GM19467 (cell line): ENCODE results near the gene KCNJ1.
A peak's percentile ranks its signal among the peaks of the same experiment; 100 is the strongest.

ENCODE experiments used
- ATAC-seq: cut with Tn5 transposase; IDR thresholded peaks from one replicate; pipeline ENCODE4 v1.9.1; 2021; ENCODE audit warnings: mild to moderate bottlenecking, moderate library complexity; ENCODE audit not compliant: unreplicated experiment

The KCNJ1 gene

DNA sequence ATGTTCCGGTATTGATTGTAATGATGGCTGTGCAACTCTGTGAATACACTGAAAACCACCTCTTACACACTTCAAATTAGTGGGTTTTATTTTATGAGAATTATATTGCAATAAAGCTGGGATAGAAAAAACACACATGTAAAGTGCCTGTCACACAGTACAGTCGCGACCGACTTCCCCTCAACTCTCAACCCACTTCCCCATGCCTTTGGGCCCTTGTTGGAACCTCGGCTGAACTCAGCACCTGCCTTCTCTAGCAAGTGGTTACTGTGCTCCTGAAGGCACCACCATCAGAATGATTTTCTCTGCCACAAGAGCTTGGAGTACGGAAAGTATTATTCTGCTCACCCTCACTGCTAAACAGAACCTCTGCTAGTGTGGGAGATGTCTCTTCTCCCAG lies 13.5 kb downstream of the KCNJ1 start:
- no peak for ATAC-seq

DNA sequence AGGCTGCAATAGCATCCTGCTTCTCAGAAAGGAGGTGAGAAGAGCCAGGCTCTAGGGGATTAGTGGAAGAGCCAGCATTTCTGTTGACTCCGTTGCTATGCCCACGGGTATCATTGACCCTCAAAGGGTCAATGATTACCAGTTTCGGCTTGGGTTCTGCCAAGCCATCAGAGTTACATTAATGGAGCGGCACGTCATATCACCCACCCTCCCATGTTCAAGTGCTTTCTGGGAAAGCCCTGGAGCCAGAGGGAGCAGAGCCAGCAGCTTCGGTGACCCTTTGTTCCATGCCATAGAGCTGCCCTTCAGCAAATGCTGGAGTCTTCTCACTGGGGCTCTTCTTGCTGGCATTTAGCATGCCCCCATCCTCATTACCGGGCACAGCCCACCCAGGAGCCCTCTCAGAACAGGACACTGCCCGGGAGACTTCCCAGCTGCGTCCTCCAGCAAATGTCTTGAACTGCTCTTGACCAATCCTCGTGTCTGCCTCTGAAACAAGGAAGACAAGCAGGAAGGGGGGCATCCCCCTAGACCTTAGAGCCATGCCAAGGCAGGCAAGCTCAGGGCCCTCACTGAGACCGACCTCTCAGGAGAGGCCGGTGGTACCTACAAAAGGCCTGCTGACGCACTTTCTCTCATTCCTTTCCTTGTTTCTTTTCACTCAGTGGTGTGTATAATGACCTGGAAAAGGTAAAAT lies 14.6 kb downstream of the KCNJ1 start:
- ATAC-seq, result no peak

DNA sequence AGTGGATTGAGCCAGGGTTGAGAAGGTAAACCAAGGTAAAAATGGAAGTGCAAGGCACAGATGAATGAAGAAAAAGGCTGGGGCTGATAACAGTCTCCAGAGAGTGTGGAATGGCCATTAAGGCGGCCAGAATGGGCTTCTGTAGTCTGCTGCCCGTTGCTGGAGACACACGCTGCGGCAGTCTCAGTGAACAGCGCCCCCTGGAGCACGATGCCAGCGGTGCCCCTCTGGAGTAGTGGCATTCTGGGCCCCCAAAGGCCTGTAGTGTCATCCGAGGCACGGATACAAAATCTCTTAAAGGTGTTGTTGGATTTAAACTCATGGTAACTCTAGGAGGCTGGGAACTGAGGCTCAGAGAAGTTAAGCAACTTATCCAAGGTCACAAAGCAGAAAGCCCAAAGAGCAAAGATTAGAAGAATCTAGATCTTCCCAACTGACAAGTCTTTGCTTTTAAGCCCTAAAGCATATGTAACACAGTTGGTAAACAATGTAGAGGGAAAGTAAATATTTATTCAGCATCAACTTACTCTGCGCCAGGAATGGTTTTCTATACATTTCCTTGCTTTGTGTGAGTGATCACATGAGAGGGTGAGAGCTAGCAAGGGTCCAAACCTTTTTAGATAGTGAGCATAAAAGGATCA lies 18.2 kb downstream of the KCNJ1 start:
- ATAC-seq, result peak; percentile 76

DNA sequence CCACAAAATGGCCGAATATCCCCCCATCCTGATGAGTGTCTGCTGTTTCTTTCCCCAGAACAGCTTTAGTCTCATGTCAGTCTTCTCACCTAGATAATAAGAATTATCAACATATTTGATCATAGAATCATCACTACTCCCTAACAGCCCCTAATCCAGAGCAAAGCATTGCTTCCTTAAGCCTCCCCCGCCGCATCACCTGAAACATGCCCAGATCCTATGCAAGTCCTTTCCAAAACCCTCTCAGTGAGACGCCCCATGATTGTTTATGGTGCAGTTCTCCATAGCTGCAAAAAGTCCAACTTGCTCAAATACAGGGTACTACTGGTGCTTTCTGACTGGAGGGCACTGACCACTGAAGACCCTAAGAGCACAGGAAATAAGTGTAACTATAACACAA lies 20.1 kb downstream of the KCNJ1 start:
- ATAC-seq, result no peak

DNA sequence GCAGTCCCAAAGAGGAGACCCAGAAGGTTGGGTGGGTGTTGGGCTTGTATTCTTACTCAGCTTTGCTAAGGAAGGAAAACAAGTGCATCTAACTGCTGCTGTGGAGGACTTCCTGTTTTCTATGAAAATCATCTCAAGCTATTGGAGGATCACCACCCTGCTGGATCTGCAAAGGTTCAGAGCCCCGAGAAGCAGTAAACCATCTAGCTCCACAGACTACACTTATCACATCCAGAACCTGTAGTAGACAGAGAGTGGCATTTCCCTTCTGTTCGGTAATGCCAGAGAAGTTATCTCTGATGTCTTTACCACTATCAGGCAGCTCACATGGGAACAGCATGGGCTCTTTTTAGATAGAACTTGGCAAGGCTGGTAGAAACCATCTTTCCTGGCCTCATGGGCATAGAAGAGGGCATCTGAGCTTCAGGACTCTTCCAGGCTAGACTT lies 21.7 kb downstream of the KCNJ1 start:
- ATAC-seq, result no peak

DNA sequence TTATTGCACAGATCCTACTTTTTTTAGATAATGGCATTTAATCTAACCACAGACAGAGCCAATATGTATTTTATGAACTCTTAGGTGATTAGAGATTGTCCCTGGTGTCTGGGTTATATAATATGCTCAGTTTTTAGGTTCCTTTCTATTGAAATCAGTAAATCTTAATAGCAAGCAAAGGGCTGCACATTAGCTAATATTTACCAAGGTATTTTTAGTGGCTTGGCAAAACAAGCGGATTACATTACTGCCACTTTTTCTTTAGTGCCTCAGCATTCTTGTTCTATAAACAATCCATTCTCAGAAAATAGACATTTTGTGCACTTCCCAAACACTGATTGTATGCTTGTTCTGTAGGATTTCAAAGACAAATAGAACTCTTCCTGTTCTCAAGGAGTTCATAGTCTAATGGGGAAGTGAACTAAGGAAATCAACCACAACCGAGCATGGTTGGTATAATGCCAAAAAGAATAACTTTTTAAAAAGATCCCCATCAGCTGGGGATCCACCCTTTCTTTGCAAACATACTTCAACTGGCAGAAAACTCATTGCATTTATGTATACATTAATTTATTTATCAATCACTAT lies 23.8 kb downstream of the KCNJ1 start:
- ATAC-seq, result no peak

DNA sequence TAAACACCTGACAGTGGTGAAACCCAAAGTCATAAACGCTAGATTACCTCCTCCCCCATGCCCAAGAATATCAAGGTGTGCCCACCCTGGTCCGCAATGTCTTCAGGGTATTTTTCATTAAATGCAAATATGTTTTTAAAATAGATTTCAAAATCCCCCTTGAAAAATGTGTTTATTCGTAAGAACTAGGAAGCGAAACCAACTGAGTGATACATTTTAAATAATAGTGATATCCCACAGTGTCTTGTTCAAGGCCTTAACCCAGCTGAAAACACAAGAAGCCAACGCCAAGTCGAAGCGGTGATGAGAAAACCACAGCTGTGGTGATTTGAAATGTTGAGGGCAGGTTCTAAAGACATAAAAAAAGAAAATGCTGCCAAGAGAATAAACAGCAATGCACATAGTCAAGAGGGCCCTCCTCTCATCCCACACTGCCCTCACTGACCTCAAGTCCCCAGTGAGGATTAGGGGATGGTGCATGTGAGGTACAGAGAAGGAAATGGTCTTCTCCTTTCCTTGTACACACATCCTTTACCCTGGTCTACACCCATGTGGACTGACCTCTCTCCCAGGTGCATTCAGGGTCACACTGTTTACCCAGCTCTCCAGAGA lies 25.5 kb downstream of the KCNJ1 start:
- ATAC-seq, result peak; percentile 54

DNA sequence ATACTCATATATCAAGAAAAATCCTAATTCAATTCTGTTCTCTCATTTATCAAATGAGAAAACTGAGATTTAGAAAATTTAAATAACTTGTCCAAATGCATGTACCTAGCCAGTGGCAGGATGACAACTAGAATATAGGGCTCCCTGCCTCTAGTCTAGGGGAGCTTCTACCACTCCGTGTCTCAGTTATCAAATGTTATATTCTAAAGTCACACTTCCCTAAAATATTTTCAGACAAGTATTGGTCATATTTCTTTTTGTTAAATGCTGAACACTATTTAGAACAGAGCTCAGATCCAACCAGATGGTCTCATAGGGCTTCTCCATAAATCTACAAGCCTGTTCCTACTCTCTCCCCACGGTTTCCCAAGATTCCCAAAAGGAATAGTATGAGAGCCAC lies 26.3 kb downstream of the KCNJ1 start:
- ATAC-seq, result no peak

DNA sequence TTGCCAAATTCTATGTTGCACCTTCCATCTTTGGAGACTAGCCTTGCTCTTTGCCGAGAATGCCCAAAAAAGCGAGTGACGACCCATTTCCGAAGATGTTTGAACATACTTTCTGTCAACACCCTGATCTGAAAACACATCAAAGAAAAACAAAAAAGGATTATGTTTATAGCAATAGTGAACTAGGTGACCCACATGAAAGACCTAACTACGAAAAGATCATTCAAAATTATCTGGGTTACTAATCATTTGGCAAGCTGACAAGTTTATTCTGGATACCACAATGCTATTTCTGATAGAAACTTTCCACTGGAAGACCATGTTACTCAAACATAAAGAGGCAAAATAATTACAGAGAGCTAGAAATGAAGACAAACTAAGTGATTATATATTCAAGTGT lies 27.0 kb downstream of the KCNJ1 start:
- no peak for ATAC-seq

DNA sequence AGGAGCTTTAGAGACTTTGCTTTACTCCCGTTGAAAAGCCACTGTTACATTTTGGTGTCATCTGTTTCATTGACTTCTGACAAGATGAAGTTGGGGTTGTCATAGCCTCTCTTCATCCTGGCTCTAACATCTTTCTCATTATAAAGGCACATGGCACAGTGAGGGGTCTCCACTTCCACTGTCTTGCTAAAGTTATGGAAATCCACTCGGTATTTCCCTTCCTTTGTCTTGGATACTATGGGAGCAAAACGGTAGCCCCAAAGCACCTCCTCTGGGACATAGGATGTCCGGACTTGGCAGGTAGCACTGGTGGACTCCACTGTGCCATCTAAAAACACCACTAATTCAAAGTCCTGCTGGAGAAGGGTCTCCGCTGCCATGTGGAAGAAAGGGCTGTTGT lies 28.0 kb downstream of the KCNJ1 start:
- no peak for ATAC-seq

DNA sequence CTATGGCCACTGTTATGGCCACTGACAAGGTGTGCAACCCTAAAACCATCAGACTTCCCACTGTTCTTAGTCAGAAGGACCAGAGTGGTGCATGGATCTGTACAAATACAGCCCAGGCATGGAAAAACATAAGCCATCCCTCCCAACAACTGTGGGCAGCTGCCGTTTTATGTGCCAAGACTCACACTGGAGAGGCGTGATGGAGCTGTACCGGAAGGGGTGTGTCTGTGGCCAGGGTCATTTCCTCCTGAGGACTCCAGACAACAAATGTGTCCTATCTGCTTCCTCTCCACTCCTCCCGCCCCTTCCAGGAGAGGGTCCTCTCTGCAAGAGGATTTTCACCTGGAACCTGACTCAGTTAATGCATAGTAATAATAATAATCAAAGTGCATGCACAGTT lies 29.5 kb downstream of the KCNJ1 start:
- ATAC-seq, result no peak

DNA sequence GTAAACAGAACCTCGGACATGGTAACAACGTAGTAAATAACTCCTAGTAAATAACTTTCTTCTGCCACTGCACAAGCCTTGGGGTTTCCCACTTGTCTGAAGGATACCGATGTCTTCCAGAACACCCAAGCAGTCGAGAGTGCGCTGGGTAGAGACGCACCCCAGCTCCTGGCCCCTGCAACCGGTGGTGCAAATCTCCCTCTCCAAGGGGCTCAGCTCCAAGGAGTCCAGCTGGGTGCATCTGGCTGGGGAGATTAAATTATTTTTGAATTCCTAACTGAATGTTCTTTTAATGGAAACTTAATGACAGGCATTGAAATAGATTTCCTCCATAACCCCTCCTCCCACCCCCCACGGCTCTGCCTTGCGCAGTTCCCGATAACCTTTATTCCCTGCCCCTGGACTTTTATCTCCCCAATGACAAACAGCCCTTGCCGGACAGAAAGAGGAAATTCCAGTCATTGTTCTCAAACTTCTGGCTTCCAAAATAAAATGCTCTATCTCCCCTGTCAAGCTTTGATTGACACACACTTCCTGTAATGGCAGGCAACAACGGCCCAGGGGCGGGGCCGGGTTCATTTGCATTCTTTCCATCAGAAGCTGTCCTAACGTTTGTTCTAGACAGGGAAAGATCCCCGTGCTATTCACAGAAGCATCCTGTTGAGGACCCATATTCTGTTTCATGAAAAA lies 31.2 kb downstream of the KCNJ1 start:
- no peak for ATAC-seq

DNA sequence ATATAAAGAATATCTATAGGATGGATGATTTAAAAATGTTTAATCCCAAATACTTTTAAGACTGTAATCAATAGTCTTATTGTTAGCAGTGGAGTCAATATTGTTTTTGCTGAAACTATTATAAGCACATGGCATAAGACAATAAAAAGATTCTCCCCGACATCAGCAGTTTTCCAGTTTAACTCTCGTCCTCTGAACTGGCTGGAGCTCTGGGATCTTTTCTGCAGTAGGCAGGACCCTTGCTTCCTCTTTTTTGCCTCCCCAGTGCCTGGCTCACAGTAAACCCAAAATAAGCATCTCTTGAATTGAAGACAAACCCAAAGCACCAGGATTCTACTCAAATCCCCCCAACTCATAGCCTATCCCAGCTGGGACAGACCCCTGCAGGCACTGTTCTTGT lies 32.9 kb downstream of the KCNJ1 start:
- no peak for ATAC-seq

DNA sequence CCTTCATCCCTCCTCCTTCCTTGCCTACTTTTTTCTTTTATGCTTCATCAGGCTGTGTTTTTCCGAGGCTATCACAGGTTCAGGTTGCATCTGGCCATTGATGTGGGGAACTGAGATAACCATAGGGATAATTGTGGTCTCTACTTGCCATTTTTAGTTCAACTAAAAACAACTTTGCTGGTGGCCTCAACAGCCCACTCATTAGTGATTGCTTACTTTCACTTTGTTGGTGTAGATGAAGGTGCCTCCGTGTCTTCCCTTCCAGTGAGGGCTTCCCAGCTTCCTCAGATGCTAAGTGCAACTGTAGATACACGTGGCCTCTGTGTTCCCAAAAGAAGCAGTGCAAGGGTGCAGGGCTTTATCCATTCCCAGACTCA lies 35.0 kb downstream of the KCNJ1 start:
- ATAC-seq, result no peak

DNA sequence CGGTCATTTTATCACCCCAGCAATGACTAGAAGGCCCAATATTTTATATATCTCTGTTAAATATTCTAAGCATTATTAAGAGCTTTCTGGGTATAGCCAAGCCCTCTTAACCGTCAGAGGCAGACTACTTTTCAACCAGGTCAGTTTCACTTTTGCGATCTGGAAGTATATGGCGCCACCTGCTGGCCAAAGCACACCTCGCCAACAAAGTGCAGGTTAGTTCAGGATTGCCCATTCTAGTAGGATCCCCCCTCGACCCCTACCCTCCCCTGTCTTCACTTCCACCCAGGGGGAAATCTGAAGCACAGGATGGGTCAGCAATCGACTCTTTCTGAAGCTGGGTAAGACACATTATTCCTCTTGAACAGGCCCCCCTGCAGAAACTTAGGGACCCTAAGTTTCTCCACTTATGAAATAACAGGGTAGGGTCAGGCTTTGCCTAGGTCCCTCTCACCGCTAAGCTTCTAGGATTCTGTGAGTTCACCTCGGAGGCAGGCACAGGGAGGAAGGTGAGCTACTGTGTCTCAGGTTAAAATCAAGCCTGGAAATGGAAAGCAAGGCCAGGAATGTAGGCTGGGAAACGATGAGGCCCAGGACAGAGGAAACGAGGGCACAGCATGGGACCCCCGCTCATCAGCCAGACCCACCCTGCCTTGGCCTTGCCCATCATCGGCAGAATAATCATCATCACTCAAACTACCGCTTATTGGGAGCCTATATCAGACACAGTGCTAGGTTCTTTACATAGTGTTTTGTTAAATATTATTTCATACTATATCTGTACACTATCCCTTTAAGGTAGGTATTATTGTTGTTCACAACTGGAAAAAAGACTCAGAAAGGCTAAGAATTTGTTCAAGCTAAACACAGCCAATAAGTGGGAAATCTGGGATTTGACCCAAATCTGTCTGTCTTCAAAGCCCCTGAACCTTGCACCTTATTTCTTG lies 35.6 kb downstream of the KCNJ1 start:
- peak; percentile 61 for ATAC-seq

DNA sequence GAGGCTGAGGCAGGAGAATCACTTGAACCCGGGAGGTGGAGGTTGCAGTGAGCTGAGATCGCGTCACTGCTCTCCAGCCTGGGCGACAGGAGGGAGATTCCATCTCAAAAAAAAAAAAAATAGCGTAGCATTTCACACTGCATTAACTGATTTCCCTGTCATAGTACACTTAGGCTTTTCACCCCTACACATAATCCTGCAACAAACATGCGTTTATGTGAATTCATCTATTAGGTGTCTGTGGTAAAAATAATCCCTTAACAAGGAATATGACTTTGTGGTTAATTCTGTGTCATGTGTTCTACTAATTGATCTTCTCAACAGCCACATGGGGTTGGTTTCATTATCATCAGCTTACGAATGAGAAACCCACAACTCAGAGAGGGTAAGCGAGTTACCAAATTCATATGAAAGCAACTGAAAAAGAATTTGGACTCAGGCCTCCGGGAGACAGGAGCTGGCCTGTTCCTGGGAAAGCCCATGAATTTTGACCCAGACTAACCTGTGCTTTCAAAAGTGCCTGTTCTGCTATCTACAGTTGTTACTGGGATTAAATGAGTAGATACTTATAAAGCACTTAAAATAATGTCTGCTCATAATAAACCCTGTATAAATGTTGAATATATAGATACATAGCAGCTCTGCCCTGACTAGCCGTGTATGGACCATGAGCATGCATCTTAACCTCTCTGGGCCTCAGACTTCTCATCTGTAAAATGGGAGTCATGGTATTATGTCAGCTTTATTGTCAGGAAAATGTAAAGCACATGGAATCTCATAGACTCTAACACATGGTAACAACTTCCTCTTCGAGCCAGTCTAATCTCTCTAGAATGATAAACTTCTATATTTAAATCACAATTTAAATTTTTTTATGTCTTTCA lies 36.6 kb downstream of the KCNJ1 start:
- peak; percentile 30 for ATAC-seq

DNA sequence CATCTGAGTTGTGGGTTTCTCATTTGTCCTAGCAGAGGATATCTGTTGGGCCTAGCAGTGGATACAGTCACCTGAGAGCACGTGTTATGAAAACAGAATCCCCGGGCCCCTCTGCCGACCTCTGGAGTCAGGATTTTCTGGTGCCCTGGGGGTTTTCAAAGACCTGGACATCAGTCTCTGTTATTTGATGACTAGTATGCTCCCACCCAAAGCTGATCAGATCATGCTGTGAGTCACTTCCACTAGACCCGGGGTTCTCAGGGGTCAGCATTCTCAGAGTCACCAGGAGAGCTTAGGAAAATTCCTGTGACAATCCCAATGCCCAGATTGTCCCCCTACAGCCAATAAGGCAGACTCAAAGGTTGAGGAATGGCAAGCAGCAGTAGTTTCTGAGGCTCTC lies 38.7 kb downstream of the KCNJ1 start:
- no peak for ATAC-seq

DNA sequence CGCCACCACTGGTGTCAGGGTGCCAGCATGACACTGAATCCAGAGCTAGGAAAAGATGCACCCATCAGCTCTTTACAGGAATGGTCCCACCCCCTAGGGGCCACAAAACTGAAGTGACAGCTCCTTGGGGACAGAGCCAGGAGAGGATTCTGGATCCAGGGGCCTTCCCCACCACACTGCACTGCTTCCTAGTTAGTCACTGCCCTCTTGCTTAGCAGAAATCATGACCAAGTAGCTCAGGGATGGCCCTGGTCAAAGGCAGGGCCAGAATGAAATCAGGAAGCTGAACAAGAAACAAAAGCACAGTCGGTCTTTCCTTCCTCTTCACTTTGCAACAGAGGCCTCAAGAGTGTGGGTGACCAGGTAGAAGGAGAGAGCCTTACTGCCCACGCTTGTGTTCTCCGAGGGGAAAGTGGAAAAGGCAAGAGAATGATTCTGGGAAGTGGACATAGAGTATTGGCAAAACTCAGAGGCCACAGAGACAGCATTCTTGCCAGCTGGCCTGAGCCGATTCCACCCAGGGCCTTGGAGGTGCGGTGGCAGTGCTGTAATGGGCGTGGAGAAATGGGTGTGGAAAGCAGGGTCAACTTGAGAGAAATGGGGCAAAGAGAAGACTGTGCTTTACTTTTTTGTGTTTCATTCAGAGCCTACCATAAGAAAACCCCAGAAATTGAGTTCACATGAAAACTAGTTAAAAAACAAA lies 39.8 kb downstream of the KCNJ1 start:
- ATAC-seq, result no peak
